ENCODE measurements around the gene COX6A2.

DNA sequence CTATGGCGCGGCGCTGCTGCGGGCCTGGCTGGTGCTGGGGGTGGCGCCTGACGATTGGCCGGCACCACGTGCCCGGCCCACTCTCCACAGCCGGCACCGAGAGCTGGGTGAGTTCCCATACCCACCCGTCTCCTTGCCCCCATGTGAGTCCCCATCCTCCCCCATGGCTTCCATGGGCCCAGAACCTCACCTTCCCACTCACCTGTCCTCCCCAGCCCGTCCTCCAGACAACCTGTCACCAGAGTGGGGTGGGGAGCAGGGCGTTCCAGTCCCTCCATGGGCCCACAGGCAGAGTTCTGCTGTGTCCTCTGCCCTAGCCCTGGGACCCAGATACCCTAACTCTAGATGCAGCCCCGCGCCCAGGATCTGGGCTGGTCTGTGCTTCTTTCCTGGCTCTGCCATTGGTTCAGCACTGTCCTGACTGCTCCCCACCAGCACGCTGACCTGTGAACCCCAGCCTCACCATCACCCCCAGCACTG, 36.7 kb upstream of the COX6A2 start:
- TF ChIP-seq, protein P1, sequence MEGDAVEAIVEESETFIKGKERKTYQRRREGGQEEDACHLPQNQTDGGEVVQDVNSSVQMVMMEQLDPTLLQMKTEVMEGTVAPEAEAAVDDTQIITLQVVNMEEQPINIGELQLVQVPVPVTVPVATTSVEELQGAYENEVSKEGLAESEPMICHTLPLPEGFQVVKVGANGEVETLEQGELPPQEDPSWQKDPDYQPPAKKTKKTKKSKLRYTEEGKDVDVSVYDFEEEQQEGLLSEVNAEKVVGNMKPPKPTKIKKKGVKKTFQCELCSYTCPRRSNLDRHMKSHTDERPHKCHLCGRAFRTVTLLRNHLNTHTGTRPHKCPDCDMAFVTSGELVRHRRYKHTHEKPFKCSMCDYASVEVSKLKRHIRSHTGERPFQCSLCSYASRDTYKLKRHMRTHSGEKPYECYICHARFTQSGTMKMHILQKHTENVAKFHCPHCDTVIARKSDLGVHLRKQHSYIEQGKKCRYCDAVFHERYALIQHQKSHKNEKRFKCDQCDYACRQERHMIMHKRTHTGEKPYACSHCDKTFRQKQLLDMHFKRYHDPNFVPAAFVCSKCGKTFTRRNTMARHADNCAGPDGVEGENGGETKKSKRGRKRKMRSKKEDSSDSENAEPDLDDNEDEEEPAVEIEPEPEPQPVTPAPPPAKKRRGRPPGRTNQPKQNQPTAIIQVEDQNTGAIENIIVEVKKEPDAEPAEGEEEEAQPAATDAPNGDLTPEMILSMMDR (IDR thresholded peaks at IDR 0.05) = no peak
- no peak for TF ChIP-seq POLR2A (IDR thresholded peaks at IDR 0.05)

All from esophagus squamous epithelium (tissue), 4 donors.